OCI-LY1 (cell line): ENCODE measurements around the gene PSAT1.
A peak's percentile ranks its signal among the peaks of the same experiment; 100 is the strongest.

ENCODE experiments used
- H2AFZ ChIP-seq: fragments of 200-600 bp; sonication (generic), shearing (Covaris generic); 2 replicates; pipeline ENCODE4 v1.6.0; 2014; ENCODE audit warnings: antibody characterized with exemption, mild to moderate bottlenecking, low read length
- H3F3A ChIP-seq: fragments of 200-600 bp; sonication (generic), shearing (Covaris generic); 2 replicates; pipeline ENCODE4 v1.6.0; 2014; ENCODE audit warnings: mild to moderate bottlenecking, antibody characterized with exemption, low read length, moderate library complexity; ENCODE audit not compliant: insufficient read depth
- H3K27ac ChIP-seq: fragments of 200-600 bp; sonication (generic); 2 replicates; pipeline ENCODE4 v1.5.1; 2014; ENCODE audit warnings: low read length, mixed run types, mild to moderate bottlenecking, low read depth; ENCODE audit not compliant: poor library complexity, severe bottlenecking
- H3K27me3 ChIP-seq: fragments of 200-600 bp; sonication (generic); 2 replicates; pipeline ENCODE4 v1.6.0; 2014; ENCODE audit warnings: antibody characterized with exemption, mild to moderate bottlenecking, low read length, moderate library complexity; ENCODE audit not compliant: insufficient read depth
- H3K36me3 ChIP-seq: fragments of 200-600 bp; sonication (generic); 2 replicates; pipeline ENCODE4 v1.6.1; 2014; ENCODE audit warnings: mild to moderate bottlenecking, antibody characterized with exemption, low read length, moderate library complexity, mixed read lengths; ENCODE audit not compliant: insufficient read depth
- H3K4me1 ChIP-seq: fragments of 200-600 bp; sonication (generic); 2 replicates; pipeline ENCODE4 v1.5.1; 2014; ENCODE audit warnings: mild to moderate bottlenecking, low read length, moderate library complexity; ENCODE audit not compliant: insufficient read depth, severe bottlenecking
- H3K4me2 ChIP-seq: fragments of 200-600 bp; sonication (generic), shearing (Covaris generic); 2 replicates; pipeline ENCODE4 v1.6.1; 2014; ENCODE audit warnings: low read length
- H3K4me3 ChIP-seq: fragments of 200-600 bp; sonication (generic); 2 replicates; pipeline ENCODE4 v1.5.1; 2014; ENCODE audit warnings: low read length, low read depth, mild to moderate bottlenecking, mixed read lengths; ENCODE audit not compliant: poor library complexity, severe bottlenecking
- H3K79me2 ChIP-seq: fragments of 200-600 bp; shearing (Covaris generic); 2 replicates; pipeline ENCODE4 v1.6.1; 2016; ENCODE audit warnings: mixed run types, low read length, mixed read lengths; ENCODE audit not compliant: insufficient read depth
- H3K9ac ChIP-seq: fragments of 200-600 bp; sonication (generic), shearing (Covaris generic); 2 replicates; pipeline ENCODE4 v1.6.1; 2014; ENCODE audit warnings: mild to moderate bottlenecking, low read length, mixed read lengths
- H3K9me2 ChIP-seq: fragments of 200-600 bp; sonication (generic), shearing (Covaris generic); 2 replicates; pipeline ENCODE4 v1.6.1; 2014; ENCODE audit warnings: low read depth, mild to moderate bottlenecking, low read length, mixed read lengths
- H3K9me3 ChIP-seq: fragments of 200-600 bp; shearing (Covaris generic); 2 replicates; pipeline ENCODE4 v1.6.1; 2014; ENCODE audit warnings: low read length, mixed read lengths
- H4K20me1 ChIP-seq: fragments of 200-600 bp; sonication (generic), shearing (Covaris generic); 2 replicates; pipeline ENCODE4 v1.6.0; 2016; ENCODE audit warnings: mild to moderate bottlenecking, low read length; ENCODE audit not compliant: insufficient read depth
- CTCF ChIP-seq: fragments of 200-600 bp; sonication (generic), shearing (Covaris generic); IDR thresholded peaks from 2 replicates; pipeline ENCODE4 v1.5.1; 2017; ENCODE audit warnings: mild to moderate bottlenecking, antibody characterized with exemption, low read length, moderate library complexity, mixed read lengths
- EZH2 ChIP-seq: fragments of 200-600 bp; sonication (generic), shearing (Covaris generic); IDR thresholded peaks from 2 replicates; pipeline ENCODE4 v1.8.0; 2017; ENCODE audit warnings: borderline replicate concordance, mixed run types, mild to moderate bottlenecking, antibody characterized with exemption, low read length, moderate library complexity, mixed read lengths

Gene PSAT1

DNA sequence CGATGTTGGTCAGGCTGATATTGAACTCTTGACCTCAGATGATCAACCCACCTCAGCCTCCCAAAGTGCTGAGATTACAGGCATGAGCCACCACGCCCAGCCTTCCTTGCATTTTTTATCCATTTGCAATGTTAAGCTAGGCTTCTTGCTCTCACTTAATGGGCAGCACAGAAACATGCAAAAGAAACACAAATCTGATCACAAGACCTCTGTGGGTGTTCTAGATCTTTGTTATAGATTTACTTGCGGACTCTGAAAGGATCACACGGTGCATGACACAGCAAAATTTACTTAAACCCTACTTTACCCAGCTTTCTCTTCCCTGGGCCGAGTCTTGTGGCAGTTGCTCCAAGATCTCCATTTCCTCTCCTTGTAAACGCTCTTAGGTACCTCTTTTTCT is 71.3 kb downstream of the PSAT1 start:
- Histone ChIP-seq H3K4me2 (no peak overlapping the region), H3K9ac (no peak overlapping the region), H3F3A (no peaks in the 10 kb centered on the region), H3K4me3 (no peak overlapping the region), H3K4me1 (peaks cover 3% of the 10 kb centered on the region), H3K9me3 (no peaks in the 10 kb centered on the region), H2AFZ (no peak overlapping the region), H3K79me2 (no peaks in the 10 kb centered on the region), H3K27me3 (no peaks in the 10 kb centered on the region), H3K36me3 (no peaks in the 10 kb centered on the region), H3K27ac (no peak overlapping the region), H4K20me1 (no peaks in the 10 kb centered on the region), H3K9me2 (no peaks in the 10 kb centered on the region)
- TF ChIP-seq CTCF (no peak), EZH2 (no peak)

DNA sequence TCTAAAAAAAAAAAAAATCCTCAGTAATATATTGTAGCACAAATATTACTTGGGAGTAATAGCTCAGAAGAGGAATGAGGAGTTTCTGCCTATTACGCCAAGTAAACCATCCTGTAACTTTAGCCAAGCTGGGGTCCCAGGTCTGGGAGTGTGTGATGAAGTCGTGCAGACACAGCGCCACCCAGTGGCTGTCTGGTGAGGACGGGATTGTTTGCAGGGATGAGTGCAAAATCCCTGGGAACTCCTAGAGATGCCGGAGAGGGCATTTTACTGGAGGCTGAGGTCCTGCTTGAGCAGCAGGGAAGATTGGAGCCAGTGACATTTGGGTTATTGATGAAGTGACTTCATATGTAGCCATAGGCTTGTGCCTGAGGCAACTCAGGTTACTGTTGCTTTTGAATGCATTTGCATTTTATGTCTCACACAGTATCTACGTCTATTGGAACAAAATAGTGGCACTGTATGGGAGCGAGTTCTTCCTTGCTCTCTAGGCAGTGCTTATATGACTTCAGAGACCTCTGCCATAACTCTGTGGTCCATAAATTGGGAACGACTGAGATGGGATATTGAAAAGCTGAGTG is 72.8 kb downstream of the PSAT1 start:
- Histone ChIP-seq H3K4me3 (no peak overlapping the region), H3K4me2 (no peak overlapping the region), H3K36me3 (no peaks in the 10 kb centered on the region), H3K27me3 (no peaks in the 10 kb centered on the region), H3K9me3 (no peaks in the 10 kb centered on the region), H4K20me1 (no peaks in the 10 kb centered on the region), H3K9ac (no peak overlapping the region), H3K9me2 (no peaks in the 10 kb centered on the region), H3F3A (no peaks in the 10 kb centered on the region), H3K27ac (no peak overlapping the region), H3K79me2 (no peaks in the 10 kb centered on the region), H2AFZ (no peak overlapping the region), H3K4me1 (peaks cover 3% of the 10 kb centered on the region)
- TF ChIP-seq CTCF (peak; percentile 97), EZH2 (no peak)

DNA sequence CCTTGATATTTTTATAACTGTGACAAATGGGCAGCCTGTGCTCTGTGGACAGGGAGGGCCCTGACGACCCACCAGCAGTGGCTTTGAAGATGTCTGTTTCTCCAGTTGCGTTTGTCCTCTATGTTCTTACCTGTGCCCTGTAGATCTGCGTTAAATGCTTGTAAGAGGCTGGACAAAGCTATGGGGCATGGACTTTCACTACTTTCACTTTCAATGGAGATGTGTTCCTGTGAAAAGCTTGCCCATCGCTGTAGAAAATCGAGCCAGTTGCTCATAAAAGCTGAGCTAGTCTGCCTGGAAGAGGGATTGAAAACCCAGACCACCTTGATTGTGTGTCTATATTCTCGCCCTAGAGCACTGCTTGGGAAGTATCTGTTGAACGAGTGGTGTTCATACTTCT is 74.1 kb downstream of the PSAT1 start:
- Histone ChIP-seq H3K9me3 (no peaks in the 10 kb centered on the region), H3K27ac (no peak overlapping the region), H3K4me2 (no peak overlapping the region), H3F3A (no peaks in the 10 kb centered on the region), H3K9ac (no peak overlapping the region), H3K27me3 (no peaks in the 10 kb centered on the region), H3K4me1 (peaks cover 3% of the 10 kb centered on the region), H3K4me3 (no peak overlapping the region), H3K79me2 (no peaks in the 10 kb centered on the region), H4K20me1 (no peaks in the 10 kb centered on the region), H2AFZ (no peak overlapping the region), H3K36me3 (no peaks in the 10 kb centered on the region), H3K9me2 (no peaks in the 10 kb centered on the region)
- no peak for TF ChIP-seq CTCF
- no peak for TF ChIP-seq EZH2
